IMR-90 (cell line): ENCODE data around the gene CCNYL1. TPM values are rescaled to one million over a fixed set of nuclear protein-coding genes. Genes with fewer than 3 reads are reported as not detected.

Source experiments
- ATAC-seq: fragments of 200-7000 bp; cut with Tn5 transposase; 2 replicates; pipeline ENCODE4 v1.9.1; 2020; ENCODE audit warnings: low read depth, mild to moderate bottlenecking, moderate library complexity
- BruUV-seq: library from RNA; stranded (reverse); fragments of 400-500 nt; replicated peaks from 2 replicates; lab custom pipeline; 2021; lab: Mats Ljungman, UMichigan
- CTCF ChIA-PET: fragments of 300-600 bp; formaldehyde crosslinking; extraction: SDS; loops from one replicate; lab custom pipeline; 2021; ENCODE audit warnings: antibody characterized with exemption; lab: Yijun Ruan, JAX
- POLR2A ChIA-PET: fragments of 300-600 bp; sonication (Branson Sonifier 250); formaldehyde crosslinking; loops from one replicate; lab custom pipeline; 2022; ENCODE audit warnings: antibody characterized with exemption; ENCODE audit not compliant: unreplicated experiment; lab: Charles Lee
- DNase-seq: peaks from one replicate; pipeline ENCODE4 v3.0.0; 2013
- H2AFZ ChIP-seq: replicated peaks from 2 replicates; pipeline ENCODE3; 2013; ENCODE audit warnings: low read length, mild to moderate bottlenecking; ENCODE audit not compliant: poor library complexity
- H2AK5ac ChIP-seq: 2 replicates; pipeline ENCODE4 v1.6.1; 2013; ENCODE audit warnings: low read depth, low read length, inconsistent platforms
- H2AK9ac ChIP-seq: replicated peaks from 2 replicates; pipeline ENCODE3; 2013; ENCODE audit warnings: mild to moderate bottlenecking, low read depth, low read length, moderate library complexity; ENCODE audit not compliant: poor library complexity
- H2BK120ac ChIP-seq: 2 replicates; pipeline ENCODE4 v1.6.1; 2013; ENCODE audit warnings: low read depth, low read length, inconsistent platforms
- H2BK15ac ChIP-seq: 3 replicates; pipeline ENCODE4 v1.6.1; 2013; ENCODE audit warnings: low read depth, low read length, inconsistent platforms
- H2BK20ac ChIP-seq: 2 replicates; pipeline ENCODE4 v1.6.1; 2013; ENCODE audit warnings: low read depth, mild to moderate bottlenecking, inconsistent platforms, low read length, moderate library complexity
- H2BK5ac ChIP-seq: 2 replicates; pipeline ENCODE4 v1.6.1; 2013; ENCODE audit warnings: mild to moderate bottlenecking, low read depth, low read length, inconsistent platforms; ENCODE audit not compliant: poor library complexity, severe bottlenecking
- H3K14ac ChIP-seq: replicated peaks from 2 replicates; pipeline ENCODE4 v1.6.1; 2013; ENCODE audit warnings: low read depth, low read length, inconsistent platforms
- H3K18ac ChIP-seq: 2 replicates; pipeline ENCODE4 v1.6.1; 2013; ENCODE audit warnings: low read depth, low read length, control low read depth
- H3K23ac ChIP-seq: 2 replicates; pipeline ENCODE4 v1.6.1; 2013; ENCODE audit warnings: low read depth, low read length, inconsistent platforms
- H3K27ac ChIP-seq: 2 replicates; pipeline ENCODE4 v1.5.1; 2013; ENCODE audit warnings: mild to moderate bottlenecking, control low read depth, low read length; ENCODE audit not compliant: insufficient read depth
- H3K27me3 ChIP-seq: 2 replicates; pipeline ENCODE4 v1.6.1; 2013; ENCODE audit warnings: low read length; ENCODE audit not compliant: control insufficient read depth, insufficient read depth
- H3K36me3 ChIP-seq: 2 replicates; pipeline ENCODE4 v1.6.1; 2013; ENCODE audit warnings: low read length, mixed read lengths; ENCODE audit not compliant: control insufficient read depth, insufficient read depth
- H3K4ac ChIP-seq: 2 replicates; pipeline ENCODE4 v1.6.1; 2013; ENCODE audit warnings: low read depth, low read length, inconsistent platforms
- H3K4me1 ChIP-seq: 2 replicates; pipeline ENCODE4 v1.6.1; 2013; ENCODE audit warnings: low read length, mixed read lengths; ENCODE audit not compliant: control insufficient read depth, insufficient read depth
- H3K4me2 ChIP-seq: 2 replicates; pipeline ENCODE4 v1.6.1; 2013; ENCODE audit warnings: low read depth, mild to moderate bottlenecking, control low read depth, low read length, moderate library complexity
- H3K4me3 ChIP-seq: 2 replicates; pipeline ENCODE4 v1.5.1; 2013; ENCODE audit warnings: low read depth, mild to moderate bottlenecking, control low read depth, low read length, moderate library complexity; ENCODE audit not compliant: insufficient read depth
- H3K56ac ChIP-seq: 2 replicates; pipeline ENCODE4 v1.6.1; 2013; ENCODE audit warnings: low read length, inconsistent platforms; ENCODE audit not compliant: insufficient read depth; ENCODE audit errors: extremely low read depth
- H3K79me1 ChIP-seq, 2 experiments: 2 replicates each; pipeline ENCODE4 v1.6.1; 2013; ENCODE audit warnings: low read length in 2 of 2, inconsistent platforms in 1 of 2, low read depth in 1 of 2
- H3K9ac ChIP-seq: 2 replicates; pipeline ENCODE4 v1.6.1; 2013; ENCODE audit warnings: low read depth, low read length, control low read depth
- H3K9me1 ChIP-seq: 2 replicates; pipeline ENCODE4 v1.6.1; 2013; ENCODE audit warnings: low read length, inconsistent platforms; ENCODE audit not compliant: insufficient read depth
- H3K9me3 ChIP-seq: 2 replicates; pipeline ENCODE4 v1.6.1; 2013; ENCODE audit warnings: low read length; ENCODE audit not compliant: control insufficient read depth, insufficient read depth
- H4K20me1 ChIP-seq: 2 replicates; pipeline ENCODE4 v1.6.1; 2013; ENCODE audit warnings: low read length, inconsistent platforms; ENCODE audit not compliant: insufficient read depth
- H4K5ac ChIP-seq: 2 replicates; pipeline ENCODE4 v1.6.1; 2013; ENCODE audit warnings: mild to moderate bottlenecking, low read depth, low read length, control low read depth
- H4K8ac ChIP-seq, 2 experiments: 2 replicates each; pipeline ENCODE4 v1.6.1; 2013; ENCODE audit warnings: low read depth in 2 of 2, low read length in 2 of 2, control low read depth in 1 of 2, inconsistent platforms in 1 of 2
- H4K91ac ChIP-seq: 2 replicates; pipeline ENCODE4 v1.6.1; 2013; ENCODE audit warnings: low read depth, low read length, inconsistent platforms; ENCODE audit not compliant: insufficient read depth
- CEBPB ChIP-seq: IDR thresholded peaks from 2 replicates; pipeline ENCODE4 v1.6.1; 2012; ENCODE audit warnings: low read depth, low read length, improper control_type of control experiment
- FOS ChIP-seq: fragments of 150-350 bp; IDR thresholded peaks from 2 replicates; pipeline ENCODE4 v1.6.1; 2016; ENCODE audit warnings: low read depth, low read length
- MAFK ChIP-seq: IDR thresholded peaks from 2 replicates; pipeline ENCODE4 v1.6.1; 2012; ENCODE audit warnings: low read depth, low read length, improper control_type of control experiment
- MAZ ChIP-seq: IDR thresholded peaks from 2 replicates; pipeline ENCODE4 v1.6.1; 2012; ENCODE audit warnings: low read depth, mild to moderate bottlenecking, low read length, improper control_type of control experiment, moderate library complexity, borderline replicate concordance
- MXI1 ChIP-seq: IDR thresholded peaks from 2 replicates; pipeline ENCODE4 v1.6.1; 2012; ENCODE audit warnings: low read depth, mild to moderate bottlenecking, low read length, moderate library complexity, borderline replicate concordance
- RCOR1 ChIP-seq: IDR thresholded peaks from 2 replicates; pipeline ENCODE4 v1.6.1; 2012; ENCODE audit warnings: mild to moderate bottlenecking, low read length, improper control_type of control experiment; ENCODE audit not compliant: insufficient replicate concordance
- WGBS, 2 experiments: methylation state at CpG; one replicate each; pipeline versions ENCODE4 v1.1.5 to v1.1.7; 2013; ENCODE audit warnings: missing lambda C conversion rate in 2 of 2; ENCODE audit not compliant: insufficient read length in 1 of 2; ENCODE audit errors: extremely low coverage in 2 of 2; 5-methylcytosine and 5-hydroxymethylcytosine counted together
- dilution Hi-C: fragments of 300-500 bp; cut with HindIII; formaldehyde crosslinking; loops from one replicate; pipeline ENCODE4 v1.14.3; 2018; ENCODE audit warnings: low sequenced_read_pairs; ENCODE audit not compliant: unreplicated experiment
- in situ Hi-C: fragments of 300-500 bp; cut with MboI; formaldehyde crosslinking; loops from 3 replicates; pipeline ENCODE4 v1.14.3; 2019; ENCODE audit warnings: low sequenced_read_pairs, inconsistent platforms, mixed read lengths
- intact Hi-C: fragments of 100-400 bp; cut with micrococcal nuclease; formaldehyde crosslinking; loops from 2 replicates; pipeline ENCODE4 v1.10.0; 2022
- polyA plus RNA-seq, 3 experiments: library from polyadenylated mRNA; depleted of rRNA; stranded (reverse); fragments of >200 nt; gene quantifications; 2 replicates each; pipeline ENCODE4 v1.2.3, GENCODE V29; 2012; ENCODE audit warnings: low replicate concordance in 1 of 3
- total RNA-seq: library from RNA; depleted of rRNA; stranded (reverse); fragments of >200 nt; gene quantifications from 2 replicates; pipeline ENCODE4 v1.2.3, GENCODE V29; 2012

CCNYL1 gene
- total and polyA plus RNA-seq, 2 of the 4 experiments (the other 2 are of a cell fraction) = 5.4 to 7.3 TPM

DNA sequence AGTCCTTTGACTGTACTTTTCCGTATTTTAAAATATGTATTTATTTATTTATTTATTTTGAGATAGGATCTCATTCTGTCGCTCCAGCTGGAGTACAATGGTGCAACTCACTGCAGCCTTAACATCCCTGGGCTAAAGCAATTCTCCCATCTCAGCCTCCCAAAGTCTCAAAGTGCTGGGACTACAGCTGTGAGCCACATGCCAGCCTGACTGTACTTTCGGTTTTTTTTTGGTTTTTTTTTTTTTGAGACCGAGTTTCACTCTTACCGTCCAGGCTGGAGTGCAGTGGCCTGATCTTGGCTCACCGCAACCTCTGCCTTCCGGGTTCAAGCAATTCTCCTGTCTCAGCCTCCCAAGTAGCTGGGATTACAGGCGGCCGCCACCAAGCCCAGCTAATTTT lies 28.9 kb upstream of the CCNYL1 start:
- Histone ChIP-seq H2AFZ (no peak overlapping the region), H2AK5ac (no peak overlapping the region), H3K27ac (no peak overlapping the region), H3K4me3 (no peak overlapping the region), H4K20me1 (peaks cover 4% of the 10 kb centered on the region; the same call in 1 of the 2 replicates), H3K4me1 (peaks cover 6% of the 10 kb centered on the region), H2BK20ac (no peak overlapping the region), H3K4me2 (no peak overlapping the region), H3K9ac (no peak overlapping the region), H3K27me3 (no peaks in the 10 kb centered on the region), H3K79me1 (no peaks in the 10 kb centered on the region), H2BK5ac (no peak overlapping the region), H4K91ac (no peak overlapping the region), H2AK9ac (no peak overlapping the region), H4K8ac (no peak overlapping the region), H3K56ac (no peak overlapping the region), H3K23ac (no peak overlapping the region), H3K9me1 (peaks cover 3% of the 10 kb centered on the region; the same call in 1 of the 2 replicates), H2BK15ac (no peak overlapping the region), H3K4ac (no peak overlapping the region), H3K9me3 (no peaks in the 10 kb centered on the region; the same call in 1 of the 2 replicates), H3K18ac (no peak overlapping the region), H2BK120ac (no peak overlapping the region), H3K14ac (no peak overlapping the region), H3K36me3 (no peaks in the 10 kb centered on the region), H4K5ac (no peak overlapping the region)
- in situ Hi-C loops = no loop called here
- no peak for ATAC-seq
- no TSS peak for BruUV-seq
- WGBS, 2 experiments = 81% methylated on average over 2 of the region's 9 CpGs; no CpG with 5 or more reads in 1 of the 2 experiments
- no peak for TF ChIP-seq MXI1
- TF ChIP-seq MAZ = no peak
- TF ChIP-seq RCOR1 = no peak
- no peak for TF ChIP-seq FOS
- TF ChIP-seq CEBPB = no peak
- TF ChIP-seq MAFK = no peak
- POLR2A ChIA-PET = no interaction called here
- CTCF ChIA-PET = interaction anchor here (0.6 kb wide), 1 partner anchor 32 kb away, joined by 6 read pairs; no protein-coding TSS in a partner anchor
- dilution Hi-C loops = no loop called here
- intact Hi-C loops = loop anchor here (5.0 kb wide), 1 partner anchor 40 kb away; no protein-coding TSS in a partner anchor
- no peak for DNase-seq
